MM.1S (cell line): Measurements from ENCODE around the gene ST6GALNAC2.

Experiments used
- DNase-seq: peaks from one replicate; pipeline ENCODE4 v3.0.0-alpha.2; 2015
- H2AFZ ChIP-seq: fragments of 300-600 bp; sonication (generic); 2 replicates; pipeline ENCODE4 v1.6.0; 2016; ENCODE audit warnings: antibody characterized with exemption, low read length
- H3F3A ChIP-seq: fragments of 300-600 bp; sonication (generic); 2 replicates; pipeline ENCODE4 v1.6.1; 2016; ENCODE audit warnings: mild to moderate bottlenecking, antibody characterized with exemption, low read length, moderate library complexity, mixed read lengths; ENCODE audit not compliant: insufficient read depth
- H3K27ac ChIP-seq: fragments of 300-600 bp; sonication (generic); 2 replicates; pipeline ENCODE4 v1.5.1; 2016; ENCODE audit warnings: mild to moderate bottlenecking, low read length
- H3K27me3 ChIP-seq: fragments of 300-600 bp; sonication (generic); replicated peaks from 2 replicates; pipeline ENCODE4 v1.6.0; 2016; ENCODE audit warnings: low read length; ENCODE audit not compliant: insufficient read depth
- H3K36me3 ChIP-seq: fragments of 300-600 bp; sonication (generic); replicated peaks from 2 replicates; pipeline ENCODE4 v1.6.1; 2016; ENCODE audit warnings: mild to moderate bottlenecking, low read length, mixed read lengths; ENCODE audit not compliant: insufficient read depth
- H3K4me1 ChIP-seq: fragments of 300-600 bp; sonication (generic); 2 replicates; pipeline ENCODE4 v1.6.1; 2016; ENCODE audit warnings: low read length, mixed read lengths
- H3K4me2 ChIP-seq: fragments of 300-600 bp; sonication (generic); 2 replicates; pipeline ENCODE4 v1.6.0; 2016; ENCODE audit warnings: low read depth, low read length
- H3K4me3 ChIP-seq: fragments of 300-600 bp; sonication (generic); 2 replicates; pipeline ENCODE4 v1.5.1; 2016; ENCODE audit warnings: low read length, mixed read lengths
- H3K79me2 ChIP-seq: fragments of 300-600 bp; sonication (generic); 2 replicates; pipeline ENCODE4 v1.6.1; 2016; ENCODE audit warnings: mixed run types, low read length, mixed read lengths
- H3K9ac ChIP-seq: fragments of 300-600 bp; sonication (generic); 2 replicates; pipeline ENCODE4 v1.6.1; 2016; ENCODE audit warnings: low read length, mixed read lengths
- H3K9me2 ChIP-seq: fragments of 300-600 bp; sonication (generic); replicated peaks from 2 replicates; pipeline ENCODE4 v1.6.1; 2016; ENCODE audit warnings: mild to moderate bottlenecking, low read length, mixed read lengths; ENCODE audit not compliant: insufficient read depth
- H3K9me3 ChIP-seq: fragments of 300-600 bp; sonication (generic); replicated peaks from 2 replicates; pipeline ENCODE4 v1.6.1; 2016; ENCODE audit warnings: mild to moderate bottlenecking, low read length, mixed read lengths; ENCODE audit not compliant: insufficient read depth
- H4K20me1 ChIP-seq: fragments of 300-600 bp; sonication (generic); 2 replicates; pipeline ENCODE4 v1.6.1; 2016; ENCODE audit warnings: mild to moderate bottlenecking, low read length, moderate library complexity, mixed read lengths; ENCODE audit not compliant: insufficient read depth
- CTCF ChIP-seq: fragments of 300-600 bp; sonication (generic); IDR thresholded peaks from 2 replicates; pipeline ENCODE4 v1.5.1; 2016; ENCODE audit warnings: antibody characterized with exemption, low read length, mixed read lengths
- EZH2 ChIP-seq: fragments of 300-600 bp; sonication (generic); optimal IDR thresholded peaks from 2 replicates; pipeline ENCODE3; 2017; ENCODE audit warnings: low read depth, mild to moderate bottlenecking, antibody characterized with exemption, low read length, mixed read lengths
- EZH2phosphoT487 ChIP-seq: fragments of 300-600 bp; sonication (generic); IDR thresholded peaks from 2 replicates; pipeline ENCODE4 v1.6.1; 2018; ENCODE audit warnings: antibody characterized with exemption, low read length

ST6GALNAC2 gene

GRCh38 chr17:76581515-76581914, 4.1 kb downstream of the ST6GALNAC2 start:
- DNase-seq, result no peak
- H3K9ac ChIP-seq, result no peak overlapping the region
- H3K36me3 ChIP-seq, result no peaks in the 10 kb centered on the region
- no peak overlapping the region for H2AFZ ChIP-seq
- no peak overlapping the region for H3K4me3 ChIP-seq
- no peaks in the 10 kb centered on the region for H3K9me2 ChIP-seq
- H3K4me2 ChIP-seq, result no peak overlapping the region
- H3K27ac ChIP-seq, result no peak overlapping the region
- no peaks in the 10 kb centered on the region for H3K4me1 ChIP-seq
- no peaks in the 10 kb centered on the region for H3F3A ChIP-seq
- H3K9me3 ChIP-seq, result no peaks in the 10 kb centered on the region
- peaks cover 35% of the 10 kb centered on the region for H3K27me3 ChIP-seq
- H4K20me1 ChIP-seq, result no peaks in the 10 kb centered on the region
- no peaks in the 10 kb centered on the region for H3K79me2 ChIP-seq
- TF ChIP-seq CTCF, result no peak

GRCh38 chr17:76579281-76579680, 6.4 kb downstream of the ST6GALNAC2 start:
- no peak for TF ChIP-seq EZH2phosphoT487
- TF ChIP-seq EZH2, result no peak
- TF ChIP-seq CTCF, result no peak
- Histone ChIP-seq H3F3A (no peaks in the 10 kb centered on the region), H3K9me2 (no peaks in the 10 kb centered on the region), H3K4me3 (no peak overlapping the region), H3K27ac (no peak overlapping the region), H3K36me3 (no peaks in the 10 kb centered on the region), H3K4me2 (no peak overlapping the region), H3K27me3 (peaks cover 14% of the 10 kb centered on the region), H3K4me1 (no peaks in the 10 kb centered on the region), H3K79me2 (no peaks in the 10 kb centered on the region), H4K20me1 (no peaks in the 10 kb centered on the region), H3K9ac (no peak overlapping the region), H3K9me3 (no peaks in the 10 kb centered on the region), H2AFZ (no peak overlapping the region)
- no peak for DNase-seq

- Histone ChIP-seq H3K4me1 (no peaks in the 10 kb centered on the region), H3K9ac (no peak overlapping the region), H3K4me3 (no peak overlapping the region), H2AFZ (no peak overlapping the region), H3K9me3 (no peaks in the 10 kb centered on the region), H3K79me2 (no peaks in the 10 kb centered on the region), H3K27ac (no peak overlapping the region), H3F3A (no peaks in the 10 kb centered on the region), H3K9me2 (no peaks in the 10 kb centered on the region), H3K27me3 (peaks cover 6% of the 10 kb centered on the region), H3K4me2 (no peak overlapping the region), H3K36me3 (no peaks in the 10 kb centered on the region), H4K20me1 (no peaks in the 10 kb centered on the region)
- TF ChIP-seq EZH2, result no peak
- TF ChIP-seq CTCF, result no peak
- TF ChIP-seq EZH2phosphoT487, result no peak
- DNase-seq, result no peak
Measured at GRCh38 chr17:76578376-76578775, 7.3 kb downstream of the ST6GALNAC2 start.

- TF ChIP-seq EZH2phosphoT487, result no peak
- TF ChIP-seq CTCF, result no peak
- no peak for TF ChIP-seq EZH2
- Histone ChIP-seq H3K4me2 (no peak overlapping the region), H3K27me3 (peaks cover 4% of the 10 kb centered on the region; the same call in 1 of the 2 replicates), H3K36me3 (no peaks in the 10 kb centered on the region), H3K4me3 (no peak overlapping the region), H4K20me1 (no peaks in the 10 kb centered on the region), H3K27ac (no peak overlapping the region), H2AFZ (no peak overlapping the region), H3K9me3 (no peaks in the 10 kb centered on the region), H3K9ac (no peak overlapping the region), H3F3A (no peaks in the 10 kb centered on the region), H3K4me1 (no peaks in the 10 kb centered on the region), H3K9me2 (no peaks in the 10 kb centered on the region), H3K79me2 (no peaks in the 10 kb centered on the region)
- no peak for DNase-seq
Measured at GRCh38 chr17:76577876-76578275, 7.8 kb downstream of the ST6GALNAC2 start.
